CD8-positive, alpha-beta memory T cell (primary cell): Measurements from ENCODE around the gene DNAAF9. TPM values are rescaled to one million over a fixed set of nuclear protein-coding genes. Genes with fewer than 3 reads are reported as not detected.

Experiments used
- CTCF ChIA-PET: fragments of 350-600 bp; sonication (Branson Sonifier 250); formaldehyde crosslinking; loops from one replicate; lab custom pipeline; 2021; ENCODE audit warnings: antibody characterized with exemption; lab: Charles Lee
- POLR2A ChIA-PET: fragments of 350-600 bp; sonication (Branson Sonifier 250); formaldehyde crosslinking; loops from one replicate; lab custom pipeline; 2021; ENCODE audit warnings: antibody characterized with exemption; lab: Charles Lee
- DNase-seq, 5 donors: peaks; one replicate each; pipeline versions ENCODE4 v3.0.0 to v3.0.0-alpha.2; 2020 to 2022; ENCODE audit warnings: mixed read lengths in 1 of 5
- H3K27ac ChIP-seq: one replicate; pipeline ENCODE4 v1.7.0; 2013; ENCODE audit warnings: low read depth, mild to moderate bottlenecking, low read length, moderate library complexity
- H3K27me3 ChIP-seq: 2 replicates; pipeline ENCODE4 v1.7.0; 2013; ENCODE audit warnings: low read length, mild to moderate bottlenecking; ENCODE audit not compliant: insufficient read depth, poor library complexity, severe bottlenecking
- H3K36me3 ChIP-seq: 2 replicates; pipeline ENCODE4 v1.7.0; 2013; ENCODE audit warnings: mild to moderate bottlenecking, low read length, moderate library complexity; ENCODE audit not compliant: insufficient read depth
- H3K4me1 ChIP-seq: 2 replicates; pipeline ENCODE4 v1.7.0; 2013; ENCODE audit warnings: mild to moderate bottlenecking, low read length, moderate library complexity; ENCODE audit not compliant: insufficient read depth
- H3K4me3 ChIP-seq: 2 replicates; pipeline ENCODE4 v1.7.0; 2013; ENCODE audit warnings: mild to moderate bottlenecking, low read length
- H3K9me3 ChIP-seq: 2 replicates; pipeline ENCODE4 v1.7.0; 2013; ENCODE audit warnings: mild to moderate bottlenecking, low read length
- H3K27ac Mint-ChIP-seq, 8 donors: one replicate each; pipeline ENCODE4 v1.8.0; 2020 to 2021; ENCODE audit warnings: mixed read lengths in 8 of 8, mild to moderate bottlenecking in 6 of 8, inconsistent platforms in 3 of 8, moderate library complexity in 3 of 8
- H3K27me3 Mint-ChIP-seq, 2 donors: one replicate each; pipeline ENCODE4 v1.8.0; 2020 to 2021; ENCODE audit warnings: mixed read lengths in 2 of 2, mild to moderate bottlenecking in 1 of 2, moderate library complexity in 1 of 2
- H3K36me3 Mint-ChIP-seq, 3 donors: one replicate each; pipeline ENCODE4 v1.8.0; 2020 to 2021; ENCODE audit warnings: mixed read lengths in 3 of 3, inconsistent platforms in 1 of 3, mild to moderate bottlenecking in 1 of 3
- H3K4me1 Mint-ChIP-seq, 3 donors: one replicate each; pipeline ENCODE4 v1.8.0; 2020 to 2021; ENCODE audit warnings: mixed read lengths in 3 of 3, inconsistent platforms in 1 of 3, mild to moderate bottlenecking in 1 of 3
- H3K4me3 Mint-ChIP-seq, 7 donors: one replicate each; pipeline ENCODE4 v1.8.0; 2020 to 2021; ENCODE audit warnings: mixed read lengths in 7 of 7, mild to moderate bottlenecking in 6 of 7, moderate library complexity in 4 of 7, inconsistent platforms in 2 of 7
- H3K9me3 Mint-ChIP-seq, 5 donors: one replicate each; pipeline ENCODE4 v1.8.0; 2020 to 2022; ENCODE audit warnings: mixed read lengths in 5 of 5, mild to moderate bottlenecking in 3 of 5, moderate library complexity in 2 of 5, inconsistent platforms in 1 of 5
- polyA plus RNA-seq: library from polyadenylated mRNA; unstranded; fragments of 300-500 nt; fragmentation: Illumina TruSeq; gene quantifications from one replicate; pipeline ENCODE4 v1.2.3, GENCODE V29; 2021
- total RNA-seq, 2 experiments: library from RNA; stranded (reverse); gene quantifications; one replicate each; pipeline ENCODE4 v1.2.3, GENCODE V29; 2021

The DNAAF9 gene
- 1 to 10 TPM; 2.2 to 2.3 TPM for total RNA-seq
- 1.4 TPM for polyA plus RNA-seq

GRCh38 chr20:3407040-3407770, at the start of gene DNAAF9:
Gene DNAAF9, minus strand, starts transcription at chr20:3407669. Its CDS starts 112 bp downstream, at chr20:3407557.
- peaks cover 28 to 39% (median 32%) of the 10 kb centered on the region in 3 donors for H3K4me1 Mint-ChIP-seq
- no peaks in the 10 kb centered on the region for H3K27me3 Mint-ChIP-seq
- peak within 1 kb of the TSS; percentile 71 for H3K27ac ChIP-seq

GRCh38 chr20:3456648-3457047, 49.2 kb upstream of the DNAAF9 start:
- Histone ChIP-seq H3K36me3 (no peaks in the 10 kb centered on the region), H3K27me3 (no peaks in the 10 kb centered on the region), H3K9me3 (no peaks in the 10 kb centered on the region), H3K27ac (no peak overlapping the region), H3K4me1 (no peaks in the 10 kb centered on the region), H3K4me3 (no peak overlapping the region)
- CTCF ChIA-PET: no interaction called here
- no peaks in the 10 kb centered on the region for H3K36me3 Mint-ChIP-seq
- POLR2A ChIA-PET: no interaction called here
- peak overlapping the region in 1 of 8 donors; percentile 29 for H3K27ac Mint-ChIP-seq
- H3K27me3 Mint-ChIP-seq: peaks cover 9 to 14% of the 10 kb centered on the region in 2 donors
- no peaks in the 10 kb centered on the region for H3K4me1 Mint-ChIP-seq
- no peak for DNase-seq
- no peaks in the 10 kb centered on the region for H3K9me3 Mint-ChIP-seq
- no peak overlapping the region for H3K4me3 Mint-ChIP-seq

More at GRCh38 chr20:3407040-3407770, at the start of gene DNAAF9:
- Mint-ChIP-seq H3K9me3 (no peaks in the 10 kb centered on the region), H3K27ac (peak within 1 kb of the TSS; percentile 90 to 96 (median 94)), H3K36me3 (peaks cover 0 to 9% (median 0%) of the 10 kb centered on the region in 3 donors), H3K4me3 (peak within 1 kb of the TSS; percentile 93 to 99 (median 97))
- ChIA-PET CTCF (interaction anchor here (1.5 kb wide), 1 partner anchor 8 kb away, joined by 6 read pairs; no protein-coding TSS in a partner anchor), POLR2A (interaction anchor here (0.8 to 1.9 kb wide), 3 partner anchors 13 to 63 kb away, joined by 3 to 13 read pairs (median 5); partner anchors contain the start of gene ATRN)
- no peaks in the 10 kb centered on the region for H3K36me3 ChIP-seq
- H3K4me1 ChIP-seq: peaks cover 5% of the 10 kb centered on the region
- no peaks in the 10 kb centered on the region for H3K27me3 ChIP-seq
- DNase-seq: peak; percentile 51 to 80 (median 65)
- peak within 1 kb of the TSS; percentile 99 for H3K4me3 ChIP-seq
- H3K9me3 ChIP-seq: no peaks in the 10 kb centered on the region

- Mint-ChIP-seq H3K27me3 (peaks cover 9 to 14% of the 10 kb centered on the region in 2 donors), H3K4me1 (no peaks in the 10 kb centered on the region), H3K4me3 (no peak overlapping the region), H3K36me3 (no peaks in the 10 kb centered on the region), H3K27ac (no peak overlapping the region), H3K9me3 (no peaks in the 10 kb centered on the region)
- H3K4me1 ChIP-seq: no peaks in the 10 kb centered on the region
- ChIA-PET POLR2A (no interaction called here), CTCF (no interaction called here)
- H3K36me3 ChIP-seq: no peaks in the 10 kb centered on the region
- no peak overlapping the region for H3K27ac ChIP-seq
- H3K27me3 ChIP-seq: no peaks in the 10 kb centered on the region
- H3K4me3 ChIP-seq: no peak overlapping the region
- no peaks in the 10 kb centered on the region for H3K9me3 ChIP-seq
- no peak for DNase-seq
Observed at GRCh38 chr20:3454831-3455230, 47.4 kb upstream of the DNAAF9 start.

- Histone ChIP-seq H3K9me3 (no peaks in the 10 kb centered on the region), H3K4me1 (no peaks in the 10 kb centered on the region), H3K4me3 (no peak overlapping the region), H3K27ac (no peak overlapping the region), H3K27me3 (no peaks in the 10 kb centered on the region), H3K36me3 (no peaks in the 10 kb centered on the region)
- ChIA-PET POLR2A (no interaction called here), CTCF (interaction anchor here (1.1 kb wide), 1 partner anchor 9 kb away, joined by 4 read pairs; no protein-coding TSS in a partner anchor)
- no peak overlapping the region for H3K4me3 Mint-ChIP-seq
- H3K27ac Mint-ChIP-seq: no peak overlapping the region
- H3K4me1 Mint-ChIP-seq: no peaks in the 10 kb centered on the region
- DNase-seq: no peak
- H3K36me3 Mint-ChIP-seq: no peaks in the 10 kb centered on the region
- no peaks in the 10 kb centered on the region for H3K9me3 Mint-ChIP-seq
- peaks cover 4 to 10% of the 10 kb centered on the region in 2 donors for H3K27me3 Mint-ChIP-seq
Observed at GRCh38 chr20:3452690-3453089, 45.2 kb upstream of the DNAAF9 start.

GRCh38 chr20:3452136-3452535, 44.7 kb upstream of the DNAAF9 start:
- DNase-seq: no peak
- Mint-ChIP-seq H3K4me3 (no peak overlapping the region), H3K36me3 (no peaks in the 10 kb centered on the region), H3K27ac (no peak overlapping the region), H3K4me1 (no peaks in the 10 kb centered on the region), H3K9me3 (no peaks in the 10 kb centered on the region), H3K27me3 (peaks cover 4 to 8% of the 10 kb centered on the region in 2 donors)
- Histone ChIP-seq H3K27me3 (no peaks in the 10 kb centered on the region), H3K4me3 (no peak overlapping the region), H3K36me3 (no peaks in the 10 kb centered on the region), H3K4me1 (no peaks in the 10 kb centered on the region), H3K9me3 (no peaks in the 10 kb centered on the region), H3K27ac (no peak overlapping the region)
- ChIA-PET CTCF (no interaction called here), POLR2A (interaction anchor here (0.5 kb wide), 1 partner anchor 560 kb away, joined by 7 read pairs; no protein-coding TSS in a partner anchor)

GRCh38 chr20:3449319-3449718, 41.9 kb upstream of the DNAAF9 start:
- H3K27me3 ChIP-seq: no peaks in the 10 kb centered on the region
- H3K4me1 ChIP-seq: no peaks in the 10 kb centered on the region
- H3K4me3 Mint-ChIP-seq: no peak overlapping the region
- no peaks in the 10 kb centered on the region for H3K9me3 Mint-ChIP-seq
- CTCF ChIA-PET: no interaction called here
- no peak for DNase-seq
- H3K36me3 ChIP-seq: no peaks in the 10 kb centered on the region
- no peaks in the 10 kb centered on the region for H3K36me3 Mint-ChIP-seq
- no peak overlapping the region for H3K4me3 ChIP-seq
- no peak overlapping the region for H3K27ac Mint-ChIP-seq
- no peak overlapping the region for H3K27ac ChIP-seq
- peaks cover 0 to 6% of the 10 kb centered on the region in 2 donors for H3K27me3 Mint-ChIP-seq
- POLR2A ChIA-PET: no interaction called here
- no peaks in the 10 kb centered on the region for H3K4me1 Mint-ChIP-seq
- H3K9me3 ChIP-seq: no peaks in the 10 kb centered on the region

GRCh38 chr20:3447321-3447720, 39.9 kb upstream of the DNAAF9 start:
- Mint-ChIP-seq H3K9me3 (no peaks in the 10 kb centered on the region), H3K4me3 (no peak overlapping the region), H3K4me1 (no peaks in the 10 kb centered on the region), H3K27me3 (peaks cover 0 to 7% of the 10 kb centered on the region in 2 donors), H3K36me3 (no peaks in the 10 kb centered on the region), H3K27ac (no peak overlapping the region)
- CTCF ChIA-PET: no interaction called here
- no peaks in the 10 kb centered on the region for H3K4me1 ChIP-seq
- H3K27ac ChIP-seq: no peak overlapping the region
- H3K4me3 ChIP-seq: no peak overlapping the region
- no peaks in the 10 kb centered on the region for H3K36me3 ChIP-seq
- no peak for DNase-seq
- no peaks in the 10 kb centered on the region for H3K9me3 ChIP-seq
- POLR2A ChIA-PET: no interaction called here
- no peaks in the 10 kb centered on the region for H3K27me3 ChIP-seq

GRCh38 chr20:3446779-3447178, 39.3 kb upstream of the DNAAF9 start:
- ChIA-PET CTCF (no interaction called here), POLR2A (no interaction called here)
- no peaks in the 10 kb centered on the region for H3K4me1 Mint-ChIP-seq
- Histone ChIP-seq H3K36me3 (no peaks in the 10 kb centered on the region), H3K27ac (no peak overlapping the region), H3K9me3 (no peaks in the 10 kb centered on the region), H3K27me3 (no peaks in the 10 kb centered on the region), H3K4me1 (no peaks in the 10 kb centered on the region), H3K4me3 (no peak overlapping the region)
- H3K27ac Mint-ChIP-seq: no peak overlapping the region
- DNase-seq: no peak
- H3K27me3 Mint-ChIP-seq: peaks cover 0 to 7% of the 10 kb centered on the region in 2 donors
- H3K9me3 Mint-ChIP-seq: no peaks in the 10 kb centered on the region
- H3K36me3 Mint-ChIP-seq: no peaks in the 10 kb centered on the region
- no peak overlapping the region for H3K4me3 Mint-ChIP-seq
